GM19455 (cell line): Measurements from ENCODE around the gene TEX29.

Source experiments
- ATAC-seq: cut with Tn5 transposase; IDR thresholded peaks from one replicate; pipeline ENCODE4 v1.9.1; 2021; ENCODE audit not compliant: unreplicated experiment

The TEX29 gene

GRCh38 chr13:111365149-111366005 is 44.9 kb downstream of the TEX29 start:
- ATAC-seq = no peak

DNA sequence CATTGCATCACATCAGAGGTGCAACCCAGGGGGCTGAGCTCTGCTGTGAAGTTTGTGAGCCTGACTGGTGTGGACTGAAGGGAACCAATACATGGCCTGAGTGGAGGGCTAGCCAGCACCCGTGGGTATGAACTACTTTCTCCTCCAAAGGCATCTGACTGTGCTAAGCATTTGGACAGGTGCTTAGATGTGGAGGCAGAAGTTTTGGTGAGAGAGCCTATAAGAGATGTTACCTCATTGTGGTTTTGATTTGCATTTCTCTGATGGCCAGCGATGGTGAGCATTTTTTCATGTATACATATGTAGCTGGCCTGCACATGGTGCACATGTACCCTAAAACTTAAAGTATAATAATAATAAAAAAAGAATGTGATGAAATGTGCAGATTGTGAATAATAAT is 46.9 kb downstream of the TEX29 start:
- ATAC-seq = no peak

- no peak for ATAC-seq
Observed at GRCh38 chr13:111368091-111368490, 47.6 kb downstream of the TEX29 start.

DNA sequence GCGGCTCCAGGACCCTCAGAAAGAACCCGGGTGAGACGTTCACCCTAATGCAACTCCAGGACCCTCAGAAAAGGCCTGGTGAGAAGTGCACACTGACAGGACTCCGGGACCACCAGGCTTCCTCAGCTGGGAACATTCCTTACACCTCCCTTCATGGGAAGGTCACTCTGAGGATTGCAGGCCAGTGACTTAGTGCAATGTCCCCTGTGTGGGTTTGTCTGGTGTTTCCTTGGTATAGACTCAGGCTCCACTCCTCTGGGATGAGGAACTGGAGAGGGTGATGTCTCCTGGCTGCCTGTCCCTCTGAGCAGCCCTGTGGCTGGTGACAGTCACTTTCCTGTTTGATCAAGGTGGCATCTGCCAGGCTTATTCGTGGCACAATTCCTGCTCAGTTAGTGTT is 49.7 kb downstream of the TEX29 start:
- no peak for ATAC-seq

- ATAC-seq = no peak
Observed at GRCh38 chr13:111370570-111371535, 50.4 kb downstream of the TEX29 start.

DNA sequence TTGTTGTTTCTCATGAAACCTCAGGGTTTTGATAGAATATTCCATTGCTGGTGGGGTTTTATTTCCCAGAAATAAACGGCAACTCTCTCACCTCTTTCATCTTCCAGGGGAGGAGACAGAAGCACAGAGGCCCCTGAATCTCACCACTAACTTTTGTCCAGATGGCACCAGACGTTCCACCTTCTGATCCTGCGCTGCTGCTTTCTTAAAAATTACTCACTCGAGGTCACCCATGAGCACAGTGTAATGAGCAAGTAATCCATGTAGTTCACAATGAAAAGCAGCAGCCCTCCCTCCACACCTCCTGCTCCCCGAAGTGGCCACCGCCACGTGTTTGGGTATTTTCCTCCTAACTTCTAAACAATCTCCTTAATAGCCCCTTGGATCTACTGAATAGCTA is 51.3 kb downstream of the TEX29 start:
- no peak for ATAC-seq

GRCh38 chr13:111372651-111373425 is 52.4 kb downstream of the TEX29 start:
- no peak for ATAC-seq

GRCh38 chr13:111373486-111373885 is 53.0 kb downstream of the TEX29 start:
- ATAC-seq = no peak

- no peak for ATAC-seq
Observed at GRCh38 chr13:111380431-111380830, 60.0 kb downstream of the TEX29 start.

DNA sequence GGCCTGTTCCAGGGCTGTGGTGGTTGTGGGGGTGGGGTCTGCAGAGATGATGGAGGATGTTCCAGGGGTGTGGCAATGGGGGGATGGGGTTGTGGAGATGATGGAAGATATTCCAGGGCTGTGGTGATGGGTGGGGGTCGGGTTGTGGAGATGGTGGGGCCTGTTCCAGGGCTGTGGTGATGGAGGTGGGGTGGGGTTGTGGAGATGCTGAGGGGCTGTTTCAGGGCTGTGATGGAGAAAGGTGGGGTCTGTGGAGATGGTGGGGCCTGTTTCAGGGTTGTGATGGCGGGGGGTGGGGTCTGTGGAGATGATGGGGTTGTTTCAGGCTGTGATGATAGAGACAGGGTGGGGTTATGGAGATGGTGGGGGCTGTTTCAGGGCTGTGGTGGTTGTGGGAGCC is 62.0 kb downstream of the TEX29 start:
- ATAC-seq = no peak

DNA sequence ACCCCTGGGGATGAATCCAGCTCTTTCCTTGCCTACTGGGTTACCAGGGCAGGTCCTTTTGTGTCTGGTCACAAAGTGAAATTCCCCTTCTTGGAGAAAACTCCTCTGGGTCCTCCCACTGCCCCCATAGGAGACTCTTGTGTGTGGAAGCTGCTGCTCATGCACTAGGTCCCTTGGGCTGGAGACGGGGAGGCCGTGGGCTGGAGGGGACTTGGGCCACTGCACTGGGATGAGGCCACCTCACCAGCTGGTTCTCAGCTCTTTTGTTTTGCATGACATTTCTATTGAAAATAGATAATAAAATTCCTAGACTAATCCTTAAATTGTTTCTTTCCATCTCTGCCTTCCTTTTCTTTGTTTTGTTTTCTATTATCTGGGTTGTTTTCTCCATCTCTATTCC is 62.4 kb downstream of the TEX29 start:
- ATAC-seq = no peak

DNA sequence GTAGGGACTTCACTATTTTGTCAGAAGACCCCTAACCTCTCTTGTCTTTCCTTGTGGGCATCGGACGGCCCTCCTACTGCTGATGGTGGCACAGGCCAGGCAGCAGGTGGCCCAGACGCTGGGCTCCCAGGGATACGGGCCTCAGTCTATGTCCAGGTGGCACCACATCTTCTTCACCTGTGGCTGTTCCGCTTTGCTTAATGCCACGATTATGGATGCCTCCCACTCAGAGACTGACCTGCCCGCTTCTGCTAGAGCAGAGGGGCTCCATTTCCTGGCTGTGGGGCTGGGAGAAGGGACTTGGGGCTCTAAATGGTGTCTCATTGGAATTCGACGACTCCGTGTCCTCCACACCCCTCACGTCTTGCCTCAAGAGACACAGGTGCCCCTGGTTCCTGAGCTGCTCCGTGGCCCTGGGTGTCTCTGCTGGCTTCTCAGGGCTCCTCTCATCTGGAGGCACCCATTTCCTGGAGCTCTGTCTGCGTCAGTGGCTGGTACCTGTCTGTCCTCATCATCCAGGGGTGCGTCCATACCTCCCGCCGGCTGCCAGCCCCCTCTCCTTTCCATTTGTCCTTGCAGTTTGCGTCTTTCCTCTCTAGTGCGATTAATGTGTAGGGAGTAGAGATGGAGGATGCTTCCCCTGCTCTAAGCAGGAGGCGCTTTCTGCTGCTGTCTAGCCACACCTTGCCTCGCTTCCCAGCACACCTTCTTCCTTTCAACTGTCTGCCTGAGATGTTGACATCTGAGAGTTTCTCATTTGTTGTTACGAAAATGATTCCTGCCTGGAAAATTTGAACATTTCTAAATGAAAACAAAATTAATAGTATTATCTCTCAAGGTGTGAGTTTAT is 63.4 kb downstream of the TEX29 start:
- no peak for ATAC-seq

- no peak for ATAC-seq
Observed at GRCh38 chr13:111384441-111385182, 64.2 kb downstream of the TEX29 start.

DNA sequence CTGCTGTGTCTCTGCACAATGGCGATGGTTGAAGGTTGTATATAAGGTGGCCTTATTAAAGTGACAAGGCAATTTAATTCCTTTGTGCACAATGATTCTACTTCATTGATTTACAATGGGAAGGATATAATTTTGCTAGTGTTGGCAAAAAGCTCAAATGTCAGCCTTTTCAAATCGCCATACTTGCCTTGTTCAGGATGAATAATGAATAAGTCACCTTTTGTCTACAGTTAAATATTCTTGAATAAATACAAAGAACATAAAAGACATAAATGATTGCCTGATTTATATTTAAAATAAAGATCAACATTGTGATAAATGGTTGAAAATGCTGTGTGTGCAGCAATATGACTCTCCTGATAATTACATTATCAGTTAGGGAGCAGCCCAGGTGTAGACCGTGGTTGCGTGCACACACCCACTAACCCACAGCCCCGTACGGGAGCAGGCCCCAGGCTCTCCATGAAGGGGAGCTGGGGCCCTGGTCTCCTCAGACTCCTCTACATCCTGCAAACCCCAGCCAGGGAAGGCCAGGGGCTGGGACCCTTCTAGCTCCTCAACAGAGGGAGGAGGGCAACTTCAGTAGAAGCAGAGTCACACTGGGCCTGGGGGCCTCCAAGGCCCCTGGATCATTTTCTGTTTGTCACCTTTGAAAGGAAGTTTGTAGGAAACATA is 64.9 kb downstream of the TEX29 start:
- no peak for ATAC-seq

DNA sequence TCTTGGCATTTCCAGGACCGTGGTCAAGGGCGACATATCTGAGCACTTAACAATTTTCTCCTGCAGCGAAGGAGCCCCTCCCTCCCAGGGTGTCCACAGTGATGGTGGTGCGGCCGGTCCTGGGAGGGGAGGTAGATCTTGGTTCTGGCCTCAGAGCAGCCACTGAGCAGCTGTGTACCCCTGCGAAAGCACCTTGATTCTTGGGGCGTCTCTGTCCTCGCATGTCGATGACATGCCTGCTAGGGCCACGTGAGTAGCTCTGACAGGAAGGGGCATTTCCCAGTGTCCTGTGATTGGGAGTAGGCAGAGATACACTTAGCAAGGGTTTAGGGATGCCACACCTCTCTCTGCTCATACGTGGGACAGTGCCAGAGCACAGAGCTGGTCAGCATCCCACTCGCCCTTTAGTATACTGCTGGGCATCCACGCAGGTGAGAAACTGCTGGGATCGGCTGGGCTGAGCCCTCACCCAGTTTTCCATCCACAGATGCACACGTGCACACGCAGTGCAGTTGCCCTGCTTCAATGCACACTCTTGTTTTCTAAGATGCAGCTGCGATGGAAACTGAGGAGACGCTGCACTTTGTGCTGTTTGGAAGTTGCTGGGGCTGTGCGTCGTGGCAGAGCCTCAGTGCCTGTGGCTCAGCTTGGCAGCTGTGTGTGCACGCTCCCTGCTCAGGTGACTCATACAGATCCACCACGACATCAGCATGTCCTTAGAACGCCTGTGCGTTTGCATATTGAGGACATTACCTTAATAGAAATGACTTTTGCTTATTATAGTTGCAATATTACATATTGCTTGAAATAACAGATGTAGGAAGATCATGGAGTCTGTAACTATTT is 66.8 kb downstream of the TEX29 start:
- ATAC-seq = no peak

DNA sequence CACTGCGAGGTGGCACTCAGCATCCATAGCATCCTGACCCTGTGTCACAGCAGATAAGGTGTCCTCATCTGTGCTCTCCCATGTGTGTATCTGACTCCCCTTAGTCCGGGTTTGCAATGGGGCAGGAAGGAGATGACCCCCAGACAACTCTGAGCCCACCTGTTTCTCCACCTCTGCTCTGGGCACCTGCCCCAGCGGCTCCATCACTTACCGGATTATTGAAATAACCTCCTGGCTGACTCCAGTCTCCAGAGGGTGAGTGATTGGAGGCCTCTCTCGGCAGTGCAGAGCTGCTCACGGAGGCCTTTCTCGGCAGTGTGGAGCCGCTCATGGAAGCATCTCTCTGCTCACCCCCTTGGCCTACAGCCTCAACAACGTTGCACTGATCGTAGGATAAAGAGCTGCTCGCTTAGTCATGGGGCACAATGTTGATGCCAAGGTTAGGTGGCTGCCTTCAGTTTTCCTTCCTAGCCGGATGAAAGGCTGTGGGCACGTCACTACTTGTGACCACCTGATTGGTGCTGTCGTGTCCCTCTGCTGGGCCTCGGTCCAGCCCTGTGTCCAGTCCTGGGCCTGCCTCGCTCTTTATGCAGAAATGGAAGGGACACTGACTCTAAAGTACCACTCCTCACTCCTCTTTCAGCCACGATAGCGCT is 67.6 kb downstream of the TEX29 start:
- no peak for ATAC-seq

GRCh38 chr13:111388851-111389500 is 68.5 kb downstream of the TEX29 start:
- ATAC-seq = no peak
